GM12878 (cell line): ENCODE data around the gene VGLL2. TPM values are rescaled to one million over a fixed set of nuclear protein-coding genes. Genes with fewer than 3 reads are reported as not detected.

Experiments used
- ATAC-seq: fragments of 200-7000 bp; cut with Tn5 transposase; 3 replicates; pipeline ENCODE4 v1.9.1; 2020; ENCODE audit warnings: mild to moderate bottlenecking, moderate library complexity
- BruUV-seq: library from RNA; stranded (reverse); fragments of 400-500 nt; replicated peaks from 2 replicates; lab custom pipeline; 2021; lab: Mats Ljungman, UMichigan
- CTCF ChIA-PET: fragments of 300-600 bp; sonication (Branson Sonifier 250); formaldehyde crosslinking; extraction: SDS; loops from one replicate; lab custom pipeline; 2021; ENCODE audit warnings: inconsistent platforms; lab: Yijun Ruan, JAX
- POLR2A ChIA-PET: fragments of 350-600 bp; formaldehyde crosslinking; extraction: SDS; loops from one replicate; lab custom pipeline; 2021; ENCODE audit warnings: inconsistent platforms; lab: Charles Lee
- RAD21 ChIA-PET: fragments of 300-600 bp; sonication (Branson Sonifier 250); formaldehyde crosslinking; loops from one replicate; lab custom pipeline; 2023; ENCODE audit warnings: antibody characterized with exemption; ENCODE audit not compliant: unreplicated experiment; lab: Charles Lee
- SMC1A ChIA-PET: fragments of 300-600 bp; sonication (Branson Sonifier 250); formaldehyde crosslinking; loops from one replicate; lab custom pipeline; 2023; ENCODE audit not compliant: unreplicated experiment, uncharacterized antibody; lab: Charles Lee
- DNase-seq: peaks from one replicate; pipeline ENCODE4 v3.0.0-alpha.2; 2011; ENCODE audit warnings: low read depth, low spot score
- FAIRE-seq: peaks from 3 replicates; lab custom pipeline; 2011; peaks lifted over from hg19 to GRCh38; lab: Jason Lieb, UNC
- H2AFZ ChIP-seq: 2 replicates; pipeline ENCODE4 v1.6.0; 2011; ENCODE audit warnings: low read depth, low read length, control low read depth; ENCODE audit not compliant: control insufficient read depth
- H3K27ac ChIP-seq: 2 replicates; pipeline ENCODE4 v1.5.1; 2011; ENCODE audit warnings: control low read depth; ENCODE audit not compliant: control insufficient read depth, insufficient read depth
- H3K27me3 ChIP-seq, 2 experiments: replicated peaks in 1 of 2; 2 replicates each; pipeline versions ENCODE4 v1.6.0 to v1.6.1; 2011; ENCODE audit warnings: low read length in 1 of 2; ENCODE audit not compliant: control insufficient read depth in 2 of 2, insufficient read depth in 2 of 2
- H3K36me3 ChIP-seq, 2 experiments: 2 replicates each; pipeline ENCODE4 v1.5.1; 2011; ENCODE audit warnings: low read length in 1 of 2; ENCODE audit not compliant: control insufficient read depth in 2 of 2, insufficient read depth in 2 of 2
- H3K4me1 ChIP-seq: 2 replicates; pipeline ENCODE4 v1.6.1; 2011; ENCODE audit warnings: mild to moderate bottlenecking, low read length, moderate library complexity, mixed read lengths; ENCODE audit not compliant: control insufficient read depth, insufficient read depth
- H3K4me2 ChIP-seq: 2 replicates; pipeline ENCODE4 v1.6.0; 2011; ENCODE audit warnings: control low read depth; ENCODE audit not compliant: control insufficient read depth, insufficient read depth
- H3K4me3 ChIP-seq: fragments of 200-600 bp; sonication (generic); 2 replicates; pipeline ENCODE4 v1.5.1; 2016
- H3K79me2 ChIP-seq: 2 replicates; pipeline ENCODE4 v1.6.0; 2011; ENCODE audit warnings: low read length; ENCODE audit not compliant: control insufficient read depth, insufficient read depth
- H3K9ac ChIP-seq: 2 replicates; pipeline ENCODE4 v1.8.0; 2011; ENCODE audit warnings: low read length, control low read depth, mixed read lengths; ENCODE audit not compliant: control insufficient read depth, insufficient read depth
- H3K9me3 ChIP-seq: replicated peaks from 3 replicates; pipeline ENCODE4 v1.5.1; 2011; ENCODE audit warnings: mild to moderate bottlenecking, low read length; ENCODE audit not compliant: control insufficient read depth, insufficient read depth
- H4K20me1 ChIP-seq: 2 replicates; pipeline ENCODE4 v1.6.0; 2011; ENCODE audit not compliant: control insufficient read depth, insufficient read depth
- ATF2 ChIP-seq: IDR thresholded peaks from 2 replicates; pipeline ENCODE4 v1.6.1; 2012; ENCODE audit warnings: low read length, inconsistent platforms
- BCL11A ChIP-seq: IDR thresholded peaks from 2 replicates; pipeline ENCODE4 v1.6.1; 2011; ENCODE audit warnings: low read depth, low read length
- HDAC2 ChIP-seq: fragments of 200-600 bp; sonication (generic); IDR thresholded peaks from 2 replicates; pipeline ENCODE4 v1.6.1; 2017
- HDGF ChIP-seq: fragments of 450-650 bp; IDR thresholded peaks from 2 replicates; pipeline ENCODE4 v1.6.1; 2016; ENCODE audit warnings: antibody characterized with exemption
- IRF3 ChIP-seq: fragments of 450-650 bp; IDR thresholded peaks from 2 replicates; pipeline ENCODE4 v1.6.1; 2014; ENCODE audit warnings: mild to moderate bottlenecking
- MEF2A ChIP-seq: IDR thresholded peaks from 2 replicates; pipeline ENCODE4 v1.6.1; 2011; ENCODE audit warnings: low read depth, mild to moderate bottlenecking, low read length, moderate library complexity; ENCODE audit not compliant: insufficient read depth
- MTA2 ChIP-seq: fragments of 450-650 bp; IDR thresholded peaks from 2 replicates; pipeline ENCODE4 v1.6.1; 2016; ENCODE audit warnings: low read depth, mild to moderate bottlenecking, moderate library complexity
- NFYB ChIP-seq: IDR thresholded peaks from 2 replicates; pipeline ENCODE4 v1.6.1; 2011; ENCODE audit warnings: low read depth, mild to moderate bottlenecking, low read length, improper control_type of control experiment, moderate library complexity; ENCODE audit not compliant: insufficient read depth
- TCF3 ChIP-seq: IDR thresholded peaks from 2 replicates; pipeline ENCODE4 v1.6.1; 2012; ENCODE audit warnings: low read depth, mild to moderate bottlenecking, low read length, borderline replicate concordance; ENCODE audit not compliant: insufficient read depth
- ZSCAN29 ChIP-seq: fragments of 450-650 bp; IDR thresholded peaks from 2 replicates; pipeline ENCODE4 v1.6.1; 2017; ENCODE audit warnings: mild to moderate bottlenecking, moderate library complexity
- WGBS: methylation state at CpG from one replicate; pipeline ENCODE4 v1.1.6; 2016; ENCODE audit warnings: low lambda C conversion rate; ENCODE audit not compliant: insufficient replicate concordance, insufficient coverage; ENCODE audit errors: missing lambda C conversion rate; 5-methylcytosine and 5-hydroxymethylcytosine counted together
- in situ Hi-C: fragments of 300-500 bp; cut with MboI; formaldehyde crosslinking; loops from 9 replicates; pipeline ENCODE4 v1.14.3; 2018; ENCODE audit warnings: mixed read lengths
- intact Hi-C: fragments of 100-400 bp; cut with micrococcal nuclease; formaldehyde crosslinking; loops from one replicate; pipeline ENCODE4 v1.14.2; 2022; ENCODE audit not compliant: unreplicated experiment
- polyA plus RNA-seq, 11 experiments: library from polyadenylated mRNA; depleted of rRNA in 4 of 11; unstranded in 6 of 11; stranded (reverse) in 5 of 11; fragments of >200 nt; fragmentation: Nextera tagmentation in 4 of 11; fragmentation: Illumina TruSeq in 1 of 11; extraction: Ambion mirVana in 4 of 11; extraction: Trizol in 1 of 11; gene quantifications; 1 replicate in 1 of 11; 2 replicates in 10 of 11; pipeline versions ENCODE4 v1.2.1 to v1.2.3, GENCODE V29; 2011 to 2016; ENCODE audit warnings: inconsistent platforms in 2 of 11, missing spikeins in 2 of 11, low read depth in 1 of 11
- total RNA-seq, 4 experiments: library from RNA; depleted of rRNA in 3 of 4; stranded (reverse); fragments of >200 nt in 3 of 4; fragmentation: Illumina TruSeq in 1 of 4; extraction: Trizol in 1 of 4; gene quantifications; 2 replicates each; pipeline versions ENCODE4 v1.2.1 to v1.2.3, GENCODE V29; 2013 to 2021
- TF ChIP-seq, protein P1 (sequence below): fragments of 450-650 bp; IDR thresholded peaks from 2 replicates; pipeline ENCODE4 v1.6.1; 2017; ENCODE audit warnings: mild to moderate bottlenecking, moderate library complexity

VGLL2 gene
- total and polyA plus RNA-seq, 10 of the 15 experiments (the other 5 are each of a cell fraction or from before 2014, with no cell fraction given), result not detected

DNA sequence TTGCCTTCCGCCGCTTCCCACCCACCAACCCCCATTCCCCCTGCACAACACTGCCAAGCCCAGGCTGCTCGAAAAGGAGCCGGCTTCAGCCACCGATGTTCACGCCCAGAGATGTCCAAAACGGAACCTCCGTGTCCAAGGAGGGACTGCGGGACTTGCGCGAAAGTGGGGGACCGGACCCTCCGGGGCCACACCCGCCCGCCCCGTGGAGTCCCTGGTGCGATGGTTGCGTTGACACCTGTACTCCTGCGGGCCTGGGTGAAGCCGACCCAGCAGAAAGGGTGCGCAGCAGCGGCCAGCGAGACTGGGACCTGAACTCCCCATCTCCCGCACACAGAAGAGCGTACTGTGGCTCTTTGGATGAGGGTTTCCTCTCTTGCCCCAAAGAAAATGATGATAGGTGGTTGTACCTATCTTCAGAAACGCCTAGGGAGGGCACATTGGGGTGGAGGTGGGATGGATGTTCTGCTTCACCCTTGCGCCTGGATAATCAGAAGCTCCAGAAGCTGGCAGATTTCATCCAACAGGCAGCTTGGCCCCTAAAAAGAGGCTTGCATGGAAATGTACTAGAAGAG is 1.9 kb upstream of the VGLL2 start:
- Histone ChIP-seq H2AFZ (no peak overlapping the region), H3K27me3 (peaks cover 16 to 39% of the 10 kb centered on the region in 2 experiments), H4K20me1 (no peaks in the 10 kb centered on the region), H3K36me3 (no peaks in the 10 kb centered on the region), H3K9ac (no peak overlapping the region)
- in situ Hi-C loops (no loop called here), intact Hi-C loops (no loop called here)
- no peak for DNase-seq
- ChIA-PET POLR2A (no interaction called here), SMC1A (no interaction called here), CTCF (interaction anchor here (0.6 kb wide), 1 partner anchor 24 kb away, joined by 4 read pairs; no protein-coding TSS in a partner anchor), RAD21 (no interaction called here)
- no peak for TF ChIP-seq HDAC2
- no peak for TF ChIP-seq MEF2A
- no peak for TF ChIP-seq ZSCAN29
- no peak for TF ChIP-seq HDGF
- TF ChIP-seq, protein P1, sequence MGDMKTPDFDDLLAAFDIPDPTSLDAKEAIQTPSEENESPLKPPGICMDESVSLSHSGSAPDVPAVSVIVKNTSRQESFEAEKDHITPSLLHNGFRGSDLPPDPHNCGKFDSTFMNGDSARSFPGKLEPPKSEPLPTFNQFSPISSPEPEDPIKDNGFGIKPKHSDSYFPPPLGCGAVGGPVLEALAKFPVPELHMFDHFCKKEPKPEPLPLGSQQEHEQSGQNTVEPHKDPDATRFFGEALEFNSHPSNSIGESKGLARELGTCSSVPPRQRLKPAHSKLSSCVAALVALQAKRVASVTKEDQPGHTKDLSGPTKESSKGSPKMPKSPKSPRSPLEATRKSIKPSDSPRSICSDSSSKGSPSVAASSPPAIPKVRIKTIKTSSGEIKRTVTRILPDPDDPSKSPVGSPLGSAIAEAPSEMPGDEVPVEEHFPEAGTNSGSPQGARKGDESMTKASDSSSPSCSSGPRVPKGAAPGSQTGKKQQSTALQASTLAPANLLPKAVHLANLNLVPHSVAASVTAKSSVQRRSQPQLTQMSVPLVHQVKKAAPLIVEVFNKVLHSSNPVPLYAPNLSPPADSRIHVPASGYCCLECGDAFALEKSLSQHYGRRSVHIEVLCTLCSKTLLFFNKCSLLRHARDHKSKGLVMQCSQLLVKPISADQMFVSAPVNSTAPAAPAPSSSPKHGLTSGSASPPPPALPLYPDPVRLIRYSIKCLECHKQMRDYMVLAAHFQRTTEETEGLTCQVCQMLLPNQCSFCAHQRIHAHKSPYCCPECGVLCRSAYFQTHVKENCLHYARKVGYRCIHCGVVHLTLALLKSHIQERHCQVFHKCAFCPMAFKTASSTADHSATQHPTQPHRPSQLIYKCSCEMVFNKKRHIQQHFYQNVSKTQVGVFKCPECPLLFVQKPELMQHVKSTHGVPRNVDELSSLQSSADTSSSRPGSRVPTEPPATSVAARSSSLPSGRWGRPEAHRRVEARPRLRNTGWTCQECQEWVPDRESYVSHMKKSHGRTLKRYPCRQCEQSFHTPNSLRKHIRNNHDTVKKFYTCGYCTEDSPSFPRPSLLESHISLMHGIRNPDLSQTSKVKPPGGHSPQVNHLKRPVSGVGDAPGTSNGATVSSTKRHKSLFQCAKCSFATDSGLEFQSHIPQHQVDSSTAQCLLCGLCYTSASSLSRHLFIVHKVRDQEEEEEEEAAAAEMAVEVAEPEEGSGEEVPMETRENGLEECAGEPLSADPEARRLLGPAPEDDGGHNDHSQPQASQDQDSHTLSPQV, result no peak
- no peak for TF ChIP-seq ATF2
- no peak for TF ChIP-seq TCF3
- no peak for TF ChIP-seq NFYB
- TF ChIP-seq MTA2, result no peak
- TF ChIP-seq IRF3, result no peak
- TF ChIP-seq BCL11A, result no peak
- TF ChIP-seq, all 136 proteins: peak for 0
- H3K79me2 ChIP-seq, result no peaks in the 10 kb centered on the region
- H3K4me3 ChIP-seq, result no peak overlapping the region
- no peak overlapping the region for H3K4me2 ChIP-seq
- H3K9me3 ChIP-seq, result no peaks in the 10 kb centered on the region; the same call in 2 of the 3 replicates
- ATAC-seq (no peak), FAIRE-seq (no peak)
- H3K27ac ChIP-seq, result no peak overlapping the region
- no TSS peak for BruUV-seq
- peaks cover 3% of the 10 kb centered on the region; the same call in 1 of the 2 replicates for H3K4me1 ChIP-seq
- 51% methylated on average over 26 of the region's 27 CpGs for WGBS
